HG03039 (cell line): ENCODE measurements around the gene MFN2.

ENCODE experiments used
- ATAC-seq: cut with Tn5 transposase; IDR thresholded peaks from one replicate; pipeline ENCODE4 v1.9.1; 2021; ENCODE audit warnings: mild to moderate bottlenecking, moderate library complexity; ENCODE audit not compliant: unreplicated experiment

MFN2 gene

GRCh38 chr1:12046749-12047119 lies 66.5 kb downstream of the MFN2 start:
- ATAC-seq, result no peak

GRCh38 chr1:12047120-12047876 lies 67.1 kb downstream of the MFN2 start:
- ATAC-seq, result peak; percentile 31

GRCh38 chr1:12048372-12048771 lies 68.1 kb downstream of the MFN2 start:
- no peak for ATAC-seq

GRCh38 chr1:12049616-12050015 lies 69.4 kb downstream of the MFN2 start:
- ATAC-seq, result no peak

GRCh38 chr1:12051361-12051760 lies 71.1 kb downstream of the MFN2 start:
- no peak for ATAC-seq

GRCh38 chr1:12052008-12052573 lies 71.8 kb downstream of the MFN2 start:
- peak; percentile 43 for ATAC-seq

- no peak for ATAC-seq
Measured at GRCh38 chr1:12052997-12053686, 72.9 kb downstream of the MFN2 start.

GRCh38 chr1:12053752-12054548 lies 73.7 kb downstream of the MFN2 start:
- no peak for ATAC-seq

GRCh38 chr1:12055259-12055658 lies 75.0 kb downstream of the MFN2 start:
- no peak for ATAC-seq

GRCh38 chr1:12056331-12056841 lies 76.1 kb downstream of the MFN2 start:
- ATAC-seq, result no peak

- ATAC-seq, result no peak
Measured at GRCh38 chr1:12057382-12057781, 77.1 kb downstream of the MFN2 start.

- no peak for ATAC-seq
Measured at GRCh38 chr1:12057940-12058687, 77.9 kb downstream of the MFN2 start.

- ATAC-seq, result no peak
Measured at GRCh38 chr1:12059226-12059625, 79.0 kb downstream of the MFN2 start.

GRCh38 chr1:12059722-12060464 lies 79.6 kb downstream of the MFN2 start:
- ATAC-seq, result no peak

- ATAC-seq, result no peak
Measured at GRCh38 chr1:12060500-12060899, 80.3 kb downstream of the MFN2 start.
